ENCODE results near the gene ZFAND6. TPM values are rescaled to one million over a fixed set of nuclear protein-coding genes. Genes with fewer than 3 reads are reported as not detected.

Gene ZFAND6
- polyA plus RNA-seq, 1 donor from 2014 or later = 353 TPM

GRCh38 chr15:80095969-80096368 is 36.5 kb downstream of the ZFAND6 start:
- H3K9me3 ChIP-seq (ENCODE audit: low read length) = no peaks in the 10 kb centered on the region
- H3F3A ChIP-seq (ENCODE audit: insufficient read depth, low read length, poor library complexity, severe bottlenecking) = no peaks in the 10 kb centered on the region
- H3K9me2 ChIP-seq (ENCODE audit: insufficient read depth, low read length) = no peaks in the 10 kb centered on the region
- H3K4me3 ChIP-seq (ENCODE audit: low read length) = no peak overlapping the region
- no peaks in the 10 kb centered on the region for H4K20me1 ChIP-seq (ENCODE audit: insufficient read depth)
- no peak overlapping the region for H3K4me2 ChIP-seq (ENCODE audit: low read length)
- H3K9ac ChIP-seq (ENCODE audit: low read length) = no peak overlapping the region
- H3K27ac ChIP-seq (ENCODE audit: low read length) = no peak overlapping the region
- peaks cover 21% of the 10 kb centered on the region for H3K79me2 ChIP-seq (replicated peaks; ENCODE audit: insufficient read depth, low read length)
- no peak overlapping the region for H2AFZ ChIP-seq (ENCODE audit: low read depth, low read length)
- TF ChIP-seq EP300 (conservative IDR thresholded peaks at IDR 0.05; ENCODE audit: poor library complexity, severe bottlenecking) (no peak), EZH2 (IDR thresholded peaks at IDR 0.05; ENCODE audit: borderline replicate concordance, insufficient read depth, low read length, poor library complexity, severe bottlenecking) (no peak), TAF1 (IDR thresholded peaks at IDR 0.05; ENCODE audit: low read depth) (no peak), POLR2AphosphoS5 (IDR thresholded peaks at IDR 0.05) (no peak), CTCF (IDR thresholded peaks at IDR 0.05; ENCODE audit: poor library complexity, severe bottlenecking) (no peak), SMC3 (conservative IDR thresholded peaks at IDR 0.05; ENCODE audit: poor library complexity) (no peak), MXI1 (conservative IDR thresholded peaks at IDR 0.05; ENCODE audit: poor library complexity, severe bottlenecking) (no peak), RAD21 (conservative IDR thresholded peaks at IDR 0.05) (no peak)
- TF ChIP-seq, protein P1, sequence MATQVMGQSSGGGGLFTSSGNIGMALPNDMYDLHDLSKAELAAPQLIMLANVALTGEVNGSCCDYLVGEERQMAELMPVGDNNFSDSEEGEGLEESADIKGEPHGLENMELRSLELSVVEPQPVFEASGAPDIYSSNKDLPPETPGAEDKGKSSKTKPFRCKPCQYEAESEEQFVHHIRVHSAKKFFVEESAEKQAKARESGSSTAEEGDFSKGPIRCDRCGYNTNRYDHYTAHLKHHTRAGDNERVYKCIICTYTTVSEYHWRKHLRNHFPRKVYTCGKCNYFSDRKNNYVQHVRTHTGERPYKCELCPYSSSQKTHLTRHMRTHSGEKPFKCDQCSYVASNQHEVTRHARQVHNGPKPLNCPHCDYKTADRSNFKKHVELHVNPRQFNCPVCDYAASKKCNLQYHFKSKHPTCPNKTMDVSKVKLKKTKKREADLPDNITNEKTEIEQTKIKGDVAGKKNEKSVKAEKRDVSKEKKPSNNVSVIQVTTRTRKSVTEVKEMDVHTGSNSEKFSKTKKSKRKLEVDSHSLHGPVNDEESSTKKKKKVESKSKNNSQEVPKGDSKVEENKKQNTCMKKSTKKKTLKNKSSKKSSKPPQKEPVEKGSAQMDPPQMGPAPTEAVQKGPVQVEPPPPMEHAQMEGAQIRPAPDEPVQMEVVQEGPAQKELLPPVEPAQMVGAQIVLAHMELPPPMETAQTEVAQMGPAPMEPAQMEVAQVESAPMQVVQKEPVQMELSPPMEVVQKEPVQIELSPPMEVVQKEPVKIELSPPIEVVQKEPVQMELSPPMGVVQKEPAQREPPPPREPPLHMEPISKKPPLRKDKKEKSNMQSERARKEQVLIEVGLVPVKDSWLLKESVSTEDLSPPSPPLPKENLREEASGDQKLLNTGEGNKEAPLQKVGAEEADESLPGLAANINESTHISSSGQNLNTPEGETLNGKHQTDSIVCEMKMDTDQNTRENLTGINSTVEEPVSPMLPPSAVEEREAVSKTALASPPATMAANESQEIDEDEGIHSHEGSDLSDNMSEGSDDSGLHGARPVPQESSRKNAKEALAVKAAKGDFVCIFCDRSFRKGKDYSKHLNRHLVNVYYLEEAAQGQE (IDR thresholded peaks at IDR 0.05; ENCODE audit: borderline replicate concordance) = no peak
- H3K36me3 ChIP-seq (ENCODE audit: insufficient read depth, low read length) = no peaks in the 10 kb centered on the region
- H3K27me3 ChIP-seq (ENCODE audit: insufficient read depth, low read depth, low read length) = no peaks in the 10 kb centered on the region

- Histone ChIP-seq H3K9ac (ENCODE audit: low read length) (no peak overlapping the region), H3K79me2 (replicated peaks; ENCODE audit: insufficient read depth, low read length) (peaks cover 29% of the 10 kb centered on the region), H3F3A (ENCODE audit: insufficient read depth, low read length, poor library complexity, severe bottlenecking) (no peaks in the 10 kb centered on the region), H2AFZ (ENCODE audit: low read depth, low read length) (no peak overlapping the region), H3K4me3 (ENCODE audit: low read length) (no peak overlapping the region), H3K27me3 (ENCODE audit: insufficient read depth, low read depth, low read length) (no peaks in the 10 kb centered on the region), H3K27ac (ENCODE audit: low read length) (no peak overlapping the region), H3K36me3 (ENCODE audit: insufficient read depth, low read length) (no peaks in the 10 kb centered on the region), H3K4me2 (ENCODE audit: low read length) (no peak overlapping the region), H4K20me1 (ENCODE audit: insufficient read depth) (no peaks in the 10 kb centered on the region), H3K9me2 (ENCODE audit: insufficient read depth, low read length) (no peaks in the 10 kb centered on the region), H3K9me3 (ENCODE audit: low read length) (no peaks in the 10 kb centered on the region)
- TF ChIP-seq EZH2 (IDR thresholded peaks at IDR 0.05; ENCODE audit: borderline replicate concordance, insufficient read depth, low read length, poor library complexity, severe bottlenecking) (no peak), MXI1 (conservative IDR thresholded peaks at IDR 0.05; ENCODE audit: poor library complexity, severe bottlenecking) (no peak), SMC3 (conservative IDR thresholded peaks at IDR 0.05; ENCODE audit: poor library complexity) (no peak), RAD21 (conservative IDR thresholded peaks at IDR 0.05) (no peak), POLR2AphosphoS5 (IDR thresholded peaks at IDR 0.05) (no peak)
- TF ChIP-seq, protein P1 (IDR thresholded peaks at IDR 0.05; ENCODE audit: borderline replicate concordance) = no peak
Measured at GRCh38 chr15:80098341-80098740, 38.9 kb downstream of the ZFAND6 start.
